HEK293T (cell line): ENCODE measurements around the gene PWWP2A.

Experiments
- BHLHE40 ChIP-seq: fragments of 450-650 bp; IDR thresholded peaks from 2 replicates; pipeline ENCODE4 v1.6.1; 2016; ENCODE audit warnings: mild to moderate bottlenecking, moderate library complexity, borderline replicate concordance
- CTBP1 ChIP-seq: fragments of 450-650 bp; IDR thresholded peaks from 2 replicates; pipeline ENCODE4 v1.6.1; 2016; ENCODE audit warnings: borderline replicate concordance
- FOXA1 ChIP-seq: fragments of 450-650 bp; IDR thresholded peaks from 2 replicates; pipeline ENCODE4 v1.6.1; 2016; ENCODE audit warnings: mild to moderate bottlenecking
- FOXM1 ChIP-seq: fragments of 450-650 bp; IDR thresholded peaks from 2 replicates; pipeline ENCODE4 v1.6.1; 2017; ENCODE audit warnings: mild to moderate bottlenecking, borderline replicate concordance
- HDGF ChIP-seq: fragments of 450-650 bp; IDR thresholded peaks from 2 replicates; pipeline ENCODE4 v1.6.1; 2017; ENCODE audit warnings: antibody characterized with exemption, borderline replicate concordance
- SP1 ChIP-seq: fragments of 450-650 bp; IDR thresholded peaks from 2 replicates; pipeline ENCODE4 v1.6.1; 2017
- TF ChIP-seq, protein P1 (sequence below): fragments of 450-650 bp; IDR thresholded peaks from 2 replicates; pipeline ENCODE4 v1.6.1; 2016

DNA sequence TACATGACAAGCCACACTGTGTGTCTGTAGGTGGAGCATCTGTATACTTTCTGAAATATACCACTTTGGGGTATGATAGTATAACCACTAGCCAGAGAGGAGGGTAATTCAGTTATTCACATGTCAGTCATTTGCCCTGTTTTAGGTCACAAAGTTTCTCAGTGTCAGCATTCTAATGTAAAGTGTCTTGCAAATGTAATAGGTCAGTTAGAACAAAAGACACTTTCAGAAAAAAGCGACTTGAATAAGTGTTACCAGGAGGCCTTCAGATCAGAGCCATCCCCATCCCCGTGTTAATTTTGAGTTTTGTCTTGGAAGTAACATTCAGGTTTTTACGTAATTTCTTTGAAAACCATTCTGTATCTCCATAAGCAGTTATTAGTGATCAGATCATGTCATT lies 76.6 kb downstream of the PWWP2A start:
- TF ChIP-seq, protein P1, sequence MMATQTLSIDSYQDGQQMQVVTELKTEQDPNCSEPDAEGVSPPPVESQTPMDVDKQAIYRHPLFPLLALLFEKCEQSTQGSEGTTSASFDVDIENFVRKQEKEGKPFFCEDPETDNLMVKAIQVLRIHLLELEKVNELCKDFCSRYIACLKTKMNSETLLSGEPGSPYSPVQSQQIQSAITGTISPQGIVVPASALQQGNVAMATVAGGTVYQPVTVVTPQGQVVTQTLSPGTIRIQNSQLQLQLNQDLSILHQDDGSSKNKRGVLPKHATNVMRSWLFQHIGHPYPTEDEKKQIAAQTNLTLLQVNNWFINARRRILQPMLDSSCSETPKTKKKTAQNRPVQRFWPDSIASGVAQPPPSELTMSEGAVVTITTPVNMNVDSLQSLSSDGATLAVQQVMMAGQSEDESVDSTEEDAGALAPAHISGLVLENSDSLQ: no peak
- TF ChIP-seq CTBP1 (no peak), BHLHE40 (no peak), HDGF (no peak), FOXM1 (no peak), FOXA1 (no peak), SP1 (no peak)
